ENCODE results near the gene CD300H.
A peak's percentile ranks its signal among the peaks of the same experiment; 100 is the strongest.
"Not testable (repeated sequence)": the region's sequence is repeated elsewhere in the genome, so short reads cannot be mapped to it uniquely, and the experiment has no call there.

The CD300H gene

DNA sequence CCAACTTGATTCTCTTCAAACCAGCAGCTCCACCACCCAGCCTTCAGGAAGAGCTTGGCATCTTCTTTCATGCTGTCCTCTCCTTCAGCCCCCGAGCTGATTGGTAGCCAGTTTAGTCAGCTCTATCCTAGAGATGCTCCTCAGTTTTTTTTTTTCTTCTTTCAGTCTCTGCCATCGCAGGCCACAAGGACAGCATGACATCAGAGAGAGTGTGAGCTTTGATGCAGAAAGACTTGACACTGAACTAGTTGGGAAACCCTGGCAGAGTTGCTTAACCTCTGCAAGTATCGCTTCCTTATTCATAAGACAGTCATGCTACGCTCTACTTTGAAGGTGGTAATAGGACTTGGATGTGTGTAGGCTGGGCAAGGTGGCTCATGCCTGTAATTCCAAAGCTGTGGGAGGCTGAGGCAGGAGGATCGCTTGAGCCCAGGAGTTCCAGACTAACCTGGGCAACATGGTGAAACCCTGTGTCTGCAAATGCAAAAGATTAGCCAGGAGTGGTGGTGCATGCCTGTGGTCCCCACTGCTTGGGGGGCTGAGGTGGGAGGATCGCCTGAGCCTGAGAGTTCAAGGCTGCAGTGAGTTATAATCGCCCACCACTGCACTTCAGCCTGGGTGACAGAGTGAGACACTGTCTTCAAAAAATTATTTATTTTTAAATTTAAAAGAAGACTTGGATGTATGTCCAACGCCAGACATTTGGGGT, 38.7 kb downstream of the CD300H start:
- no peak for DNase-seq

DNA sequence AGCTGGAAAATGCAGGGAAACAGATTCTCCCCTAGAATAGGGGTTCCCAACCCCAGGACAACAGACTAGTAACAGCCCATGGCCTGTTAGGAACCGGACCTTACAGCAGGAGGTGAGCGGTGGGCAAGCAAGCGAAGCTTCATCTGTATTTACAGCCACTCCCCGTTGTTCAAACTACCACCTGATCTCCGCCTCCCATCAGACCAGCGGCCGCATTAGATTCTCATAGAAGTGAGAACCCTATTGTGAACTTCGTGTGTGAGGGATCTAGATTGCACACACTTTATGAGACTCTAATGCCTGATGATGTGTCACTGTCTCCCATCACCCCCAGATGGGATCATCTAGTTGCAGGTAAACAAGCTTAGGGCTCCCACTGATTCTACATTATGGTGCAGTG, 39.6 kb downstream of the CD300H start:
- DNase-seq: no peak

GRCh38 chr17:74527081-74527480, 40.2 kb downstream of the CD300H start:
- DNase-seq: no peak

GRCh38 chr17:74526681-74527080, 40.6 kb downstream of the CD300H start:
- no peak for DNase-seq

- no peak for DNase-seq
Measured at GRCh38 chr17:74525781-74526288, 41.5 kb downstream of the CD300H start.

GRCh38 chr17:74525465-74525725, 41.9 kb downstream of the CD300H start:
- no peak for DNase-seq

- no peak for DNase-seq
Measured at GRCh38 chr17:74524653-74525464, 42.5 kb downstream of the CD300H start.

DNA sequence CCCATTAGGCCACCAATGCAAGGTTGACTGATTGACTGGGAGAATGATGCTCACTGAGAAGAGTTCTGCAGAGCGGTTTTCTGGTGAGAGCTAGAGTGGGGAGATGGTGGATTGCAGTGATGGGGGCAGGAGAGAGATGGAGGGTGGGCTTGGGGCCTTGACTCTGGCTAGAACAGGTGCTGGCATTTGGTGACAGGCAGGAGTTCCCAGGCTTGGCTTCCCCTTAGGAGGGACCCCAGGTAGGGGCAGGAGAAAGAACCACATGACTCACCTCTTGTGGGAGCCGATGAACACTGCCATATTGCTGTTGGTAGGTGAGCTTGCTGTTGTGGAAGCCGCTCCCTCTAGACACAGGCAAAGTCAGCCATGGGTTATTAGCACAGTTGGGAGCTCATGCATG, 44.0 kb downstream of the CD300H start:
- no peak for DNase-seq

DNA sequence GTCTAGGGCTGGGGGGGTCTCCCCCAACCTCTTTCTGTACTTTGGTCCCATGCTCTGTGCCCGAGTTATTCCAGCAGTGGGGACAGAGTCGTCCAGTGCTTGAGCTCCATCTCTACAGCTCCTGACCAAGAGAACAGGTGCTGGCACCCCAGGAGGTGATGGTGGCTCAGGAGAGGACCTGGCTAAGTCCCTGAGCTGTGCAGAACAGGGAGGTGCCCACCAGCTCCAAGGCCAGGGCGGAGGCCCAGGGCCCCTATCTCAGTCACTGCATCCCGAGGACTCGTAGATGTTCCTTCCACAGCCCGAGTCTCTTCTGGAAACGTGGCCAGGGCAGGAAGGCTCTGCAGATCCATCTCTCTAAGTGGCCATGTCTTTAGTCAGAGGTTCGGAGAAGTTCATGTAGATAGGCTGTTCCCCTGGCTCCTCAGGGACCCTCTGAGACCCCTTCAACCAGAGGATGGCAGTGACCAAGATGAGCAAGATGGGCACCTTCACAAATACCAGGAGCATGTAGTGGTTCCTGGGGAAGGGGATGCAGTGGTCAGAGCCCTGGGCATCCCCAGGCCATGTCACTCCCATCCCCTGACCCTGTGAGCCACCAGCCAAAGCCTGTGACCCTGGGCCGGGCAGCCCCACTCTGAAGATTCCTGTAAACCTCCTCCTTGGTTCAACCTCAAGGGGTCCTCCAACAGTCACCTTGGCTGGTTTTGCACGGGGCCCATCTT, 44.8 kb downstream of the CD300H start:
- no peak for DNase-seq

- DNase-seq: peak in 1 of 56 donors; percentile 16
Measured at GRCh38 chr17:74521701-74522201, 45.6 kb downstream of the CD300H start.

- DNase-seq: no peak
Measured at GRCh38 chr17:74520790-74521480, 46.4 kb downstream of the CD300H start.

- DNase-seq: peak in 1 of 56 donors; percentile 43
Measured at GRCh38 chr17:74520016-74520434, 47.3 kb downstream of the CD300H start.

- DNase-seq: not testable (repeated sequence)
Measured at GRCh38 chr17:74518413-74518981, 48.8 kb downstream of the CD300H start.

DNA sequence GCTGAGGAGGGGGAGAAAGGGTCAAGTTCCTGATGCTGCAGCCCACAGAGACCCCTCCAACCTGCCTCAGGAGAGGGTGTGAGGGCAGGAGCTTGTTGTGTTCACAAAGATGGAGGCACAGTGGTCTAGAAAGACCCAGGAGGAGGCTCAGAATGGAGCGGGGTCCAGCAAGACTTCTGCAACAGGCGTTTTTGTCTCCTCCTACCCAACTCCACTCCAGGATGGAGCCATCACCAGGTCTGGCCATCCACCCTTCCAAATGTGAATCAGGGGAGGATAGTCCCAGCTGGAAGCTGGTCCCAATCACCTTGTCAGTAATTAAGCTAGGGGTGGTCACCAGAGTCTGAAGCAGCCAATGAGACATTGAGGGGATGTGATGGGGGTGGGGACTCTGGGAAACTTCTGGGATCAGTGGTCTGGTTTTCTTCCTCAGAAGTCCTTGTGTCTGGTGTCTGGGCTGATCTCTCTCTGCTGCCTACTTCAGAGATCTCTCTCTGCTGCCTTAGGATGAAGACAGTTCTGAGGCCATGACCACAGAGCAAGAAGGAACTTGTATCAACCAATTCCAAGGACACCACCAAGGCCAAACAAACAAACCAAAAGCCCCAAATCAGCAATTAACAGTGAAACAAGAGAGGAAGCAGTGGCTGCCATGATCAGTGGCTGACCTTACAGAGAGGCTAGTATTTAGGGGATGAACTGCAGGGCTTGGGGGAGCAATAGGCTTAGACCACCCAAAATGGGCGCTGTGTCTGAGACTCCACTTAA, 50.6 kb downstream of the CD300H start:
- no peak for DNase-seq

DNA sequence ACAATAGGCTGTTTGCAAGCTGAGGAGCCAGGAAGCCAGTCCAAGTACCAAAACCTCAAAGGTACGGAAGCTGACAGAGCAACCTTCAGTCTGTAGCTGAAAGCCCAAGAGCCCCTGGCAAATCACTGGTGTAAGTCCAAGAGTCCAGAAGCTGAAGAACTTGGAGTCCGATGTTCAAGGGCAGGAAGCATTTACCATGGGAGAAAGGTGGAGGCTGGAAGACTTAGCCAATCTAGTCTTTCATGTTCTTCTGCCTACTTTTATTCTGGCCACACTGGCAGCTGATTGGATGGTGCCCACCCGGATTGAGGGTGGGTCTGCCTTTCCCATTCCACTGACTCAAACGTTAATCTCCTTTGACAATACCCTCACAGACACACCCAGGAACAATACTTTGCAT, 51.4 kb downstream of the CD300H start:
- no peak for DNase-seq

DNA sequence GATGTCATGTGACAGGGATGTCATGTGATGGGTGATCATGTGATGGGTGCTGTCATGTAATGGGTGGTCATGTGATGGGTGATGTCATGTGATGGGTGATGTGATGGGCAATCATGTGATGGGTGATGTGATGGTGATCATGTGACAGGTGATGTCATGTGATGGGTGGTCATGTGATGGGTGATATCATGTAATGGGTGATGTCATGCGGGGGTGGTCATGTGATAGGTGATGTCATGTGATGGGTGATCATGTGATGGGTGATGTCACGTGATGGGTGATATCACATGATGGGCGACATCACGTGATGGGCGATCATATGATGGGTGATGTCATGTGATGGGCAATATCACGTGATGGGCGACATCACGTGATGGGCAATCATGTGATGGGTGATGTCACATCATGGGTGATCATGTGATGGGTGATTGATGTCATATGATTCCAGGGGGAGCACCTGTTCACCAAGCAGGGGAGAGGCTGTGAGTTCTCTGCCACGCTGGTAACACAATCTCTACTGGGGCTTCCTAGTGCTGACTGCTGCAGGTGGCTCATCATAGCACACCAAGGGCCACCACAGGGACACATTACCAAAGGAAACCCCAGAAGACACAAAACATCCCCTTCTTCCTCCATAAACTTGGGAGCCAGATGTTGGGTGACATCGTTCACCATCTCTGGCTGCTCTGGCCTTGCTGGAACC, 52.5 kb downstream of the CD300H start:
- DNase-seq: peak in 1 of 56 donors; percentile 81

DNA sequence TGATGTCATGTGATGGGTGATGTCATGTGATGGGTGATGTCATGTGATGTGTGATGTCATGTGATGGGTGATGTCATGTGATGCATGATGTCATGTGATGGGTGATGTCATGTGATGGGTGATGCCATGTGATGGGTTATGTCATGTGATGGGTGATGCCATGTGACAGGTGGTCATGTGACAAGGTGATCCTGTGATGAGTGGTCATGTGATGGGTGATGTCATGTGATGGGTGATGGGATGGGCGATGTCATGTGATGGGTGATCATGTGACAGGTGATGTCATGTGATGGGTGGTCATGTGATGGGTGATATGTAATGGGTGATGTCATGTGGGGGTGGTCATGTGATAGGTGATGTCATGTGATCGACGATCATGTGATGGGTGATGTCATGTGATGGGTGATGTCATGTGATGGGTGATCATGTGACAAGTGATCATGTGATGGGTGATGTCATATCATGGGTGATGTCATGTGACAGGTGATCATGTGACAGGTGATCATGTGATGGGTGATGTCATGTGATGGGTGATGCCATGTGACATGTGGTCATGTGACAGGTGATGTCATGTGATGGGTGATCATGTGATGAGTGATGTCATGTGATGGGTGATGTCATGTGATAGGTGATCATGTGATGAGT, 53.2 kb downstream of the CD300H start:
- peak in 5 of 56 donors; percentile 25 to 72 (median 50) for DNase-seq

GRCh38 chr17:74512624-74513091, 54.7 kb downstream of the CD300H start:
- DNase-seq: no peak

DNA sequence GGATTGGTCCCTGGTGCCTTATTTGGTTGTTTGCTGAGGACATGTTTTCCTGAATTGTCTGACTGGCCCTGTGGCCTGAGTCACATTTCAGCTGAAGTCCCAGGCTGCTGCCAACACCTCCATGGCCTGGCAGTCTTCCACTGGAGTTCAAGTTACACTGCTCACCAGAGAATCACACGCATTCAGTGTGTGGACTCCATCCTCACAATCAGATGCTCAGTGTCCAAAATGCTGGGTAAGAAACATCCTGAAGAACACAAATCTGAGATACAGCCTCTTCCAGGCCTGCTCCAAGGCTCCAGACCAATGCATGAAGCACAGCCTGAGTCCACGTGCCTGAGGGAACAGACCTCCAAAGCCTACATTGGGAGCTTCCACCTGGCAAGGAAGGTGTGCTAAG, 55.3 kb downstream of the CD300H start:
- DNase-seq: no peak
